Measurements from ENCODE around the gene E2F8.

DNA sequence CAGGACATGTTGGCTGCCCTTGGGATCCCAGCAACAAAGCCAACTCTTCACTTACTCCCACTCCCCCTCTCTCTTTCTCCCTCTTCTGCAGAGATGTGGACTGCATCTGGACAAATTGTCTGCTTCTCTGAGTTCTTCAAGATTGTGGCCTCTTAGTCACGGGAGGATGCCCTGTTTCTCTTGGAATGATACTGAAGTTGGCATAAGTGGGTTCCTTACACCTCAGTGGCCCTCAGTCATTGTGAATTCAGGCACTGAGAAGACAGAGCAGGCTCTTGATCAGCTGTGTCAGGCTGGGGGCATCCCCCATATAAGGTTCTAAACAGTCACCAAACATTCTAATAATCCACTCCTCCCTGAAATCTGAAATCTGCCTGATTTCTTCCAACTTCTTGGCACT is 6.1 kb upstream of the E2F8 start:
- no peak for TF ChIP-seq CTCF (IDR thresholded peaks at IDR 0.05)
- no peak for TF ChIP-seq POLR2A (IDR thresholded peaks at IDR 0.05)

All from body of pancreas (tissue), 4 donors.